ENCODE measurements around the gene MARVELD1. TPM values are rescaled to one million over a fixed set of nuclear protein-coding genes. Genes with fewer than 3 reads are reported as not detected.
A peak's percentile ranks its signal among the peaks of the same experiment; 100 is the strongest.

Gene MARVELD1
- total and polyA plus RNA-seq, 12 donors, result 2.8 to 11.9 (median 5.8) TPM

GRCh38 chr10:97743169-97743943 lies 29.8 kb downstream of the MARVELD1 start:
- ATAC-seq (peak in 7 of 8 donors; percentile 26 to 45 (median 41)), DNase-seq (no peak)
- H3K4me1 ChIP-seq, result peaks cover 1 to 45% (median 18%) of the 10 kb centered on the region in 9 donors
- intact Hi-C loops (cut with DNase I), result no loop called here
- no peaks in the 10 kb centered on the region for H3K9me3 ChIP-seq
- no peaks in the 10 kb centered on the region for H3K27me3 ChIP-seq
- peaks cover 0 to 98% (median 32%) of the 10 kb centered on the region in 9 donors for H3K36me3 ChIP-seq
- 49 to 50% methylated on average over 10 of the region's 10 CpGs for WGBS, 2 donors
- H3K27ac ChIP-seq, result peak overlapping the region in 2 of 10 donors; percentile 8 to 16
- no peak for TF ChIP-seq CTCF (IDR thresholded peaks at IDR 0.05)
- no peak overlapping the region for H3K4me3 ChIP-seq

DNA sequence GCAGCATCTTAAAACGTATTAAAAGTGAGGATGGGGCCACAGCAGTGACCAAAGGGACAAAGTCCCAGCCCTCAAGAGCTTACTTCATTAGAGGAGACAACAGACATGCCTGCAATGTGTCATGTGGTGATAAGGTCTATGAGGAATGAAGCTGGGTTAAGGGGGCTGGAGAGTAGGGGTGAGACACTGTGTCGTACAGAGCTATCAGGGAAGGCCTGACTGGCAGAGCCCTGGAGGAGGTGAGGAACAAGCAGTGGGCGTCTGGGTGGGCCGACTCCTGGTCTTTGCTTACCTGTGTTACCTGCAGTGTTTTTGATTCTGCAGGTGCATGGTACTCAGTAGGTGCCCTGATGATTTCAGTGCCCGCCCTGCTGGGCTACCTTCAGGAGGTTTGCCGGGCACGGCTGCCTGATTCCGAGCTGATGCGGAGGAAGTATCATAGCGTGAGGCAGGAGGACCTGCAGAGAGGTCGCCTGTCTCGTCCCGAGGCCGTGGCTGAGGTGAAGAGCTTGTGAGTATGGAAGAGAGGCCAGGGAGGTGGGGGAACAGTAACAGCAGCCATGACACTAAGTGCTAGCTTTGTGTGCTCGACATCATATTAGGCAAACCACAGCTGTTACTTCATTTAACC lies 31.0 kb downstream of the MARVELD1 start:
- intact Hi-C loops (cut with DNase I), result no loop called here
- 84% methylated on average over 15 of the region's 15 CpGs for WGBS, 2 donors
- no peak for TF ChIP-seq CTCF (IDR thresholded peaks at IDR 0.05)

DNA sequence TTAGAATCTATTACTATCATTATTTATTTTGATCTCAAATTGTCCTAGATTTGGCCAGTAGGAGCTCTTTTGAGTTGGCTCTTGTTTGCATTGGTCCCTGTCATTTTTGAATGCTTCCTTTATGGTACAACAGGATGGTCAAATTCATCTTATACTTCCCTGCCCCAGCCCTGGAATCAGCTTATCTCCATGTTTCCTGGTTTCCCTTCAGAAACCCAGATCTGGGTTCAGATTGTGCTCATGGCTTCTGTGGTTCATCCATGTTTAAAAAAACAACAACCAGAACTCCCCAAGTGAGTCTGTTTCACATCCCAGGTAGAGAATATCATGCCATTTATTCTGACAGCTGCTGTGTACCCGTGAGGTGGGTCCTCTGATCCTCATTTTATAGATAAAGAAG lies 34.0 kb downstream of the MARVELD1 start:
- Histone ChIP-seq H3K36me3 (peaks cover 0 to 100% (median 68%) of the 10 kb centered on the region in 9 donors), H3K4me1 (peaks cover 0 to 20% (median 12%) of the 10 kb centered on the region in 9 donors), H3K4me3 (no peak overlapping the region), H3K9me3 (no peaks in the 10 kb centered on the region), H3K27ac (no peak overlapping the region), H3K27me3 (no peaks in the 10 kb centered on the region)
- no peak for ATAC-seq
- no peak for TF ChIP-seq CTCF (IDR thresholded peaks at IDR 0.05)
- WGBS, 2 donors, result 52 to 71% methylated on average over 1 of the region's 1 CpG
- DNase-seq, result no peak
- intact Hi-C loops (cut with DNase I), result no loop called here

More for the DNA sequence above, 31.0 kb downstream of the MARVELD1 start:
- no peak for DNase-seq
- peaks cover 0 to 36% (median 13%) of the 10 kb centered on the region in 9 donors for H3K4me1 ChIP-seq
- no peak overlapping the region for H3K27ac ChIP-seq
- H3K27me3 ChIP-seq, result no peaks in the 10 kb centered on the region
- peak in 2 of 8 donors; percentile 8 to 10 for ATAC-seq
- H3K36me3 ChIP-seq, result peaks cover 0 to 98% (median 43%) of the 10 kb centered on the region in 9 donors
- no peaks in the 10 kb centered on the region for H3K9me3 ChIP-seq
- H3K4me3 ChIP-seq, result no peak overlapping the region

DNA sequence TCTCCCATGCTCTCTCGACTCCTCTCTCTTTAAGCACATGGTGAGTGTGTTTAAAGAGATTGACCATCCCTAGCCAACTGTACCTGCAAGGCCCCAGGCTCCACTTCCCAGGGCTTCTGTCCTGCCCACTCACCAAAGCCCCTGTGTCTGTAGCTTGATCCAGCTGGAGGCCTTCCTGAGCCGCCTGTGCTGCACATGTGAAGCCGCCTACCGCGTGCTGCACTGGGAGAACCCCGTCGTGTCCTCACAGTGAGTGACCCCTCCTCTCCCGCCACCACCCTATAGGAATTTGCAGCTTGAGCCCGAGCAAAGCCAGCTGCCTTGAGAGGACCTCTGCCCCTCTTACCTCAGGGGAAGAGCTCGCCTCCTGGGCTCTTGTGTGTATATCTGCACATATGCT lies 34.6 kb downstream of the MARVELD1 start:
- no peak for ATAC-seq
- no peak overlapping the region for H3K27ac ChIP-seq
- no peaks in the 10 kb centered on the region for H3K9me3 ChIP-seq
- H3K27me3 ChIP-seq, result no peaks in the 10 kb centered on the region
- H3K36me3 ChIP-seq, result peaks cover 0 to 100% (median 73%) of the 10 kb centered on the region in 9 donors
- no peak overlapping the region for H3K4me3 ChIP-seq
- H3K4me1 ChIP-seq, result peaks cover 0 to 15% (median 7%) of the 10 kb centered on the region in 9 donors
- intact Hi-C loops (cut with DNase I), result no loop called here
- no peak for DNase-seq
- no peak for TF ChIP-seq CTCF (IDR thresholded peaks at IDR 0.05)
- 75 to 79% methylated on average over 10 of the region's 10 CpGs for WGBS, 2 donors
